Activated T-cell treated with anti-CD3 and anti-CD28 coated beads, Interleukin-2, amount 50 U/mL, for 4 hours (primary cell): ENCODE results near the gene SORCS1. TPM values are rescaled to one million over a fixed set of nuclear protein-coding genes. Genes with fewer than 3 reads are reported as not detected.

Source experiments
- ATAC-seq, 2 donors: fragments of 200-7000 bp; cut with Tn5 transposase; one replicate each; pipeline ENCODE4 v1.10.0; 2021
- DNase-seq: peaks from one replicate; pipeline ENCODE4 v3.0.0-alpha.2; 2020
- H3K27me3 Mint-ChIP-seq: one replicate; pipeline ENCODE4 v1.8.0; 2021; ENCODE audit warnings: low read depth, mixed read lengths
- H3K36me3 Mint-ChIP-seq: one replicate; pipeline ENCODE4 v1.8.0; 2022; ENCODE audit warnings: mixed read lengths; ENCODE audit not compliant: insufficient read depth
- H3K4me1 Mint-ChIP-seq: one replicate; pipeline ENCODE4 v1.8.0; 2021; ENCODE audit warnings: low read depth, mixed read lengths
- H3K4me3 Mint-ChIP-seq: one replicate; pipeline ENCODE4 v1.8.0; 2021; ENCODE audit warnings: mild to moderate bottlenecking, moderate library complexity, mixed read lengths
- H3K9me3 Mint-ChIP-seq: one replicate; pipeline ENCODE4 v1.8.0; 2021; ENCODE audit warnings: mixed read lengths
- total RNA-seq, 3 donors: library from RNA; stranded (reverse); gene quantifications; one replicate each; pipeline ENCODE4 v1.2.1, GENCODE V29; 2021

The SORCS1 gene
- total RNA-seq, 3 donors from 2014 or later = not detected

GRCh38 chr10:106712988-106713387 is 451.5 kb downstream of the SORCS1 start:
- Mint-ChIP-seq H3K4me3 (no peak overlapping the region), H3K36me3 (no peaks in the 10 kb centered on the region), H3K4me1 (no peaks in the 10 kb centered on the region), H3K9me3 (peaks cover 4% of the 10 kb centered on the region), H3K27me3 (no peaks in the 10 kb centered on the region)
- DNase-seq (no peak), ATAC-seq (no peak)

DNA sequence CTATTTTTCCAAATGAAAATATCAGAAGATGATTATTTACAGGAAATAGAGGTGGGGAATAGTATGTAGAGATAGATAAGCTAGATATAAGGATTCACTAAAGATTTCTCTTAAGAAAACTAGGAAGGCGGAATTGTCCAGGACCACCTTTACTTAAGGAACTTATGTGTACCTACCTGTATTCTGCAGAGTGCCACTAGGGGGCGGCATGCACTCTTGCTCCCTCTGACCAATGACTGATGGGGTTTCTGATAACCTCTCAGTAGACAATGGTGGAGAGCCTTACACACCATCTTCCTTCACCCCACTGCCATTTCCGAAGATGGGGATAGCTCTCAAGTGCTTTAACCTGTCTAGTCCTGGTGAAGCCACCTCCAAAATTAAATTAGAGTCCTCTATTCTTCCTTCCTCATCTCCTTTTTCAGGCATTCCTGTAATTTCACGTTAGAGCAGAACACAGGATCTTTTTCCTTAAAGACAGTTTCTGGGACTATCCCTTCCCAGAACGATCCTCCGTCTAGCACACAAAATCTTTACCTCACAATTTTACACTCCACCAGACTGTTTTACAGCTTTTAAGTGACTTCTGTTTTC is 453.1 kb downstream of the SORCS1 start:
- Mint-ChIP-seq H3K4me3 (no peak overlapping the region), H3K27me3 (no peaks in the 10 kb centered on the region), H3K36me3 (no peaks in the 10 kb centered on the region), H3K4me1 (no peaks in the 10 kb centered on the region), H3K9me3 (peaks cover 4% of the 10 kb centered on the region)
- DNase-seq = no peak
- ATAC-seq = no peak

- no peak overlapping the region for H3K4me3 Mint-ChIP-seq
Observed at GRCh38 chr10:106708506-106708905, 456.0 kb downstream of the SORCS1 start.

DNA sequence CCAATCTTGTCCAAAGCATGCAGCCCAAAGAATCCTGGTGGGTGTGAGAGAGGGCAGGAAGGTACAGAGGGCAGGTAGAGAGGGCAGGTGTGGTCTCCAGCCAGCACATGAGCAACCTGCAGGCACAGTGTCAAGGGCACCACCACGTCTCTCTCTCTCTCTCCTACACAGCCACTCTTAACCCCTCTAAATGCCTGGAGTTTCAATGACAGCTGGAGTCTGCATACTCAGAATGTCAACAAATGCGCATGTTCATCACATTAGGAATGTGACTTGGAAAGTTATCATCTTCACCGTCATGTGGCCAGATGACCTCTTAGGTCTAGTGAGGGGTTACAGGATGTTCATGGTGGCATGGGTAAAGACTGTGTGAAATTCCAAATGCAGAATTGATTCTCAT is 456.8 kb downstream of the SORCS1 start:
- Mint-ChIP-seq H3K4me3 (no peak overlapping the region), H3K9me3 (peaks cover 4% of the 10 kb centered on the region), H3K27me3 (no peaks in the 10 kb centered on the region), H3K36me3 (no peaks in the 10 kb centered on the region), H3K4me1 (no peaks in the 10 kb centered on the region)
- DNase-seq (no peak), ATAC-seq (no peak)

More at GRCh38 chr10:106708506-106708905, 456.0 kb downstream of the SORCS1 start:
- DNase-seq = no peak
- H3K4me1 Mint-ChIP-seq = no peaks in the 10 kb centered on the region
- no peak for ATAC-seq
- no peaks in the 10 kb centered on the region for H3K36me3 Mint-ChIP-seq
- no peaks in the 10 kb centered on the region for H3K27me3 Mint-ChIP-seq
- peaks cover 4% of the 10 kb centered on the region for H3K9me3 Mint-ChIP-seq

DNA sequence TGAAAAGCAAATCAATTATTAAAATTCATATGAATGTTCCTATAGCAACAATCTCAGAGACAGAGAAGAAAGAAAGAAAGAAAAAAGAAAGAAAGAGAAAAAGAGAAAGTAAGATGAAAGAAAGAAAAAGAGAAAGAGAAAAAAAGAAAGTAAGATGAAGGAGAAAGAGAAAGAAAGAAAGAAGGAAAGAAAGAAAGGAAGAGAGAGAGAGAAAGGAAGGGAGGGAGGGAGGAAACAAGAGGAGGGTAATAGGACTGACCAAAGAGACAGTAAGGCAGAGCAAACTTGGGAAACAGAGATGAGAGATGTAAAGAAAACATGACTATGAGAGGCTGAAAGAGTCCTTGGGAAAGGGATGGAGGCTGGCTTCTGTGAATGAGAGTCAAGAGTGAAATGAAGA is 458.4 kb downstream of the SORCS1 start:
- Mint-ChIP-seq H3K27me3 (no peaks in the 10 kb centered on the region), H3K36me3 (no peaks in the 10 kb centered on the region), H3K4me3 (no peak overlapping the region), H3K4me1 (no peaks in the 10 kb centered on the region), H3K9me3 (no peaks in the 10 kb centered on the region)
- ATAC-seq (no peak), DNase-seq (no peak)

DNA sequence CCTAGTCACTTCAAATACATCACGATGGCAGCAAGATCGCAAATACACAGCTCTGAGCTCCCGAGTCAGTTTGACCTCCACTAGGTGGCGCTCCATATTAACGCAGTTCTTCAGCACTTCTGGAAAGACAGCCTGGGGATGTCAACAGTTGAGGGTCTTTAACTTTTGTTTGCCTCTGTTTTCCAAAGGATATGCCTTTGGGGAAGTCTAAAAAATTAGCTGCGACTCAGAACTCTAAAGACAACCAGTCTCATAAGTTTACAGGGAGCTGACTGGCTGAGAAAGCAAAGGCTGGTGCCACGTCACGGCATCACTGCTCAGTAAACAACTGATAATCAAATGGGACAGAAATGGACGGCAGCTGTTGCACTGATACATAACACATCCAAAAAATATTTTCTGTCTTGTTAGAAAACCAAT is 458.8 kb downstream of the SORCS1 start:
- Mint-ChIP-seq H3K4me3 (no peak overlapping the region), H3K4me1 (no peaks in the 10 kb centered on the region), H3K27me3 (no peaks in the 10 kb centered on the region), H3K36me3 (no peaks in the 10 kb centered on the region), H3K9me3 (no peaks in the 10 kb centered on the region)
- ATAC-seq (no peak), DNase-seq (no peak)

DNA sequence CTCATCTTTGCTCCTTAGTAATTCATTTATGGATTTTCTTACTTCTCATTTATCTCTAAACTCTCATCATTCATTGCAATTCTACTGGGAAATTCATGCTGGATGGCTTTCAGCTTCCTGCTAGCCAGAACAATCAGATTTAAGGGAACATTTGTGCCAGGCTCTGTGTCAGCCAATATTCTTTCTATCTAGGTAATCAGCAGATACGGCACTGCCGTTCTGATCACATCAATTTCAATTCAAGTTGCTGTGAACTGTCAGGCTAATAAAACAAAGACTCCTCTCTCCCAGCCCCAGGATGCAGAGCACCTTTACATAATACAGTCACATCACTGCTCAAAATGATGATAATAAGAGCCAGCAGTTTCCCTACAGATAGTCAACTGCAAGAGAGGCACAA is 468.3 kb downstream of the SORCS1 start:
- Mint-ChIP-seq H3K4me3 (no peak overlapping the region), H3K27me3 (no peaks in the 10 kb centered on the region), H3K4me1 (no peaks in the 10 kb centered on the region), H3K9me3 (no peaks in the 10 kb centered on the region), H3K36me3 (no peaks in the 10 kb centered on the region)
- no peak for DNase-seq
- no peak for ATAC-seq

- Mint-ChIP-seq H3K4me1 (no peaks in the 10 kb centered on the region), H3K27me3 (no peaks in the 10 kb centered on the region)
Observed at GRCh38 chr10:106694696-106695095, 469.8 kb downstream of the SORCS1 start.

GRCh38 chr10:106682175-106682574 is 482.3 kb downstream of the SORCS1 start:
- H3K4me3 Mint-ChIP-seq = no peak overlapping the region
- peaks cover 3% of the 10 kb centered on the region for H3K9me3 Mint-ChIP-seq
- ATAC-seq (no peak), DNase-seq (no peak)
- H3K27me3 Mint-ChIP-seq = peaks cover 2% of the 10 kb centered on the region
- no peaks in the 10 kb centered on the region for H3K4me1 Mint-ChIP-seq
- H3K36me3 Mint-ChIP-seq = no peaks in the 10 kb centered on the region

More at GRCh38 chr10:106694696-106695095, 469.8 kb downstream of the SORCS1 start:
- no peak for DNase-seq
- Mint-ChIP-seq H3K9me3 (no peaks in the 10 kb centered on the region), H3K36me3 (no peaks in the 10 kb centered on the region), H3K4me3 (no peak overlapping the region)
- ATAC-seq = no peak

DNA sequence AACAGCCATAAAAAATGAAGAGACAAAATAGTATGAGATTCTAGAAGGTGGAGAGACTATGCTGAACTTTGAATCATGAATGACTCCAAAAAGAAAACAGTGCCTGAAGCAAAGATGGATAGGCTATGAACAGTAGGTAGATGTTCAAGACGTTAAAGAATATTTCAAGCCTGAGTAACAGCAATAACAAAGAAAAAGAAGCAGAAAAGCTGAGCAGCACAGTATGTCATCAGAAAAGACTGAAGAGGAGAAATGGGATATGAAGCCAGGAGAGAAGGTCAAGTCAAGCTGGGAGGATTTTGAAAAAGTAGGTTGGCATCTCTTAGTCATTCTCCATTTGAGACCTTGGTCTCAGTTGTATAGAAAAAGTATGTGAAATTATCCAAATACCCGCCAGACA is 484.4 kb downstream of the SORCS1 start:
- H3K9me3 Mint-ChIP-seq = peaks cover 9% of the 10 kb centered on the region
- DNase-seq = no peak
- no peak for ATAC-seq
- no peak overlapping the region for H3K4me3 Mint-ChIP-seq
- H3K4me1 Mint-ChIP-seq = no peaks in the 10 kb centered on the region
- H3K36me3 Mint-ChIP-seq = no peaks in the 10 kb centered on the region
- H3K27me3 Mint-ChIP-seq = peaks cover 2% of the 10 kb centered on the region

- H3K9me3 Mint-ChIP-seq = peaks cover 7% of the 10 kb centered on the region
- H3K27me3 Mint-ChIP-seq = no peaks in the 10 kb centered on the region
- H3K36me3 Mint-ChIP-seq = no peaks in the 10 kb centered on the region
- DNase-seq (no peak), ATAC-seq (no peak)
- H3K4me1 Mint-ChIP-seq = no peaks in the 10 kb centered on the region
- H3K4me3 Mint-ChIP-seq = no peak overlapping the region
Observed at GRCh38 chr10:106679314-106679713, 485.2 kb downstream of the SORCS1 start.

DNA sequence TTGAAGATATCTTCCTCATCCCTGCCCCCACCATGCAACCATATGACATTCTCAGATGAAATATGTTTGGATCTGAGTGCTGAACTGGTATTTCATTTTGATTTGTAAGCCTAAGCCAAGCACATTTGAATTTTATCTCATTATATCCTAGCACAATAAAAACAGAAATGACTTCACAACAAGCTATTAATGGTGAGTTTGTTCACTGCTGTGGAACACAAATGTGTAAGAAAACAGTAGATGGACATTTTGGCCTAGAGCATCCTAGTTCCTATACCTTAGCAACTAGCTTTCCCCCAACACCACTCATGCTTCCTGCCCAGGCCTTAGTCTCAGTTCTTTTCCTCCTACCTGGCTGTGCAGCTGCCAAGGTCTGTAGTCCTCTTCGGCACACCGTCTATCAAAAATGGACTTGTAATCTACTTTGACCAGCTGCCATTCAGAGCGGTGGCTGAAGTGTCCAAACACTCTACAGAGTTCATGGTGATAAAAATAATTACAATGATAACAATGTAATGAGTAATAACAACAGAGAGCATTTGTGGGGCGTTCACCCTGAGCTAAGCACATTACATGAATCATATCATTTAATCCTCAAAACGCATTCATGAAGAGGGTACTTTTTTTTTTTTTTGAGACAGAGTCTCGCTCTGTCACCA is 491.9 kb downstream of the SORCS1 start:
- no peak for DNase-seq
- no peak overlapping the region for H3K4me3 Mint-ChIP-seq
- H3K4me1 Mint-ChIP-seq = no peaks in the 10 kb centered on the region
- ATAC-seq = no peak
- peaks cover 7% of the 10 kb centered on the region for H3K9me3 Mint-ChIP-seq
- no peaks in the 10 kb centered on the region for H3K36me3 Mint-ChIP-seq
- H3K27me3 Mint-ChIP-seq = no peaks in the 10 kb centered on the region

GRCh38 chr10:106661767-106662140 is 502.8 kb downstream of the SORCS1 start:
- DNase-seq (no peak), ATAC-seq (no peak)
- no peak overlapping the region for H3K4me3 Mint-ChIP-seq
- no peaks in the 10 kb centered on the region for H3K36me3 Mint-ChIP-seq
- H3K27me3 Mint-ChIP-seq = no peaks in the 10 kb centered on the region
- no peaks in the 10 kb centered on the region for H3K4me1 Mint-ChIP-seq
- H3K9me3 Mint-ChIP-seq = peaks cover 5% of the 10 kb centered on the region

DNA sequence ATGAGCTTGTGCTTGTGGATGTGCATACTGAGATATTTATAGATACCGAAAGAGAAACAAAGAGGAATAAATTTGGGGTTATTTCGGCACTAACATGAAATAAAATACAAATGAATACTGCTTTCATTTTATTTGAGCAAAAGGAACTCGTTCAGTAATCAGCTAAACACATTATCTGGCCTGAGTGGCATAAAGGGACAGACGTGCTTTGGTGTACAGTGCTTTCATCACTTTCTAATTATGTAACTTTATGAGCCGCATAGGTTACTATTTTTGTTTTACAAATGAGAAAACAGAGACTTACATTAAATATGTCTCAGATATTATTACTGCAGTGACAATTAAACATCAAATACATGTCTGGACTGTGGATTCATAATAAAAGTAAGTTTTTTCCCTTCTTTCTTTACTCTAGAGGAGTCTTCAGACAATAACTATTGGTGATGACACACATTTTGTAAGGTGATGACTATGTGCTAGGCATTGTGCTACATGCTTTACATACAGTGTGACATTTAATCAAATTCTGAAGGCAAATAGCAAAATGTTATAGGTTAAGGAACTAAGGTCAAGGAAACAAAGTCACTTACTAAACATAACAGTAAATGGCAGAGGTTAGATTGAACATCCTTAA is 503.3 kb downstream of the SORCS1 start:
- no peak overlapping the region for H3K4me3 Mint-ChIP-seq
- ATAC-seq (no peak), DNase-seq (no peak)
- H3K36me3 Mint-ChIP-seq = no peaks in the 10 kb centered on the region
- peaks cover 6% of the 10 kb centered on the region for H3K9me3 Mint-ChIP-seq
- H3K27me3 Mint-ChIP-seq = no peaks in the 10 kb centered on the region
- H3K4me1 Mint-ChIP-seq = no peaks in the 10 kb centered on the region

DNA sequence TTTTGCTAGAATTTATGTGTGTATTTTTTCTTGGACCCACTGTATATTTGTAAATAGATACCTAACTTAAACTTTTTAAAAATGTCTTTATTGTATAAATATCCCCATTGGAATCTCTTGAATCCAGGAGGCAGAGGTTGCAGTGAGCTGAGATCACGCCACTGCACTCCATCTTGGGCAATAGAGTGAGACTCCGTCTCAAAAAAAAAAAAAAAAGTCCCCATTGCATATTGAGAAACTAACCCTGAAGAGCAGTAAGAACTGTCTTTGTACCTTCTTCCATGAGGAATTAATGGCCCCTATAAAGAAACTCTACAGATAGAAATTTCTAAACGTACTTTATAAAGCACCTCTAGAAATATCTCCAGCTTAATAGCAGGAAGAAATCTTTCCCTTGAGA is 504.0 kb downstream of the SORCS1 start:
- H3K4me3 Mint-ChIP-seq = no peak overlapping the region
- H3K9me3 Mint-ChIP-seq = peaks cover 6% of the 10 kb centered on the region
- DNase-seq (no peak), ATAC-seq (no peak)
- no peaks in the 10 kb centered on the region for H3K27me3 Mint-ChIP-seq
- no peaks in the 10 kb centered on the region for H3K36me3 Mint-ChIP-seq
- H3K4me1 Mint-ChIP-seq = no peaks in the 10 kb centered on the region
